NCI-H2227 (cell line): ENCODE data around the gene VRK3.
A peak's percentile ranks its signal among the peaks of the same experiment; 100 is the strongest.

Experiments used
- DNase-seq: peaks from one replicate; lab custom pipeline; 2025; ENCODE audit not compliant: unreplicated experiment; lab: John Stamatoyannopoulos, UW

The VRK3 gene

DNA sequence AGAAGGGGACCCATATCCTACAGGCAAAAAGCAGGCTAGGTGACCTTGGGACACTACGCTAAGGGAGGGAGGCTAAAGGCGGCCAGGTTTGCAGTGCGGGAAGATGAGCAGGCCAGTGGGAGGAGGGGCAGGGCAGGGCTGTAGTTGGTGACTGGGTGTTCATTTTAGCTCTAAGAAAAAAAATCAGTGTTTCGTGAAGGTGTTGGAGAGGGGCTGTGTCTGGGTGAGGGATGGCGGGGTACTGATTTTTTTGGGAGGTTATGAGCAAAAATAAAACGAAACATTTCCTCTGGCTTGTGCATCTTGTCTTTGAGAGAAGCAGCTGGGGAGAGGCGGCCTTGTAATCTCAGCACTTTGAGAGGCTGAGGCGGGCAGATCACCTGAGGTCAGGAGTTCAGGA is 91.5 kb downstream of the VRK3 start:
- no peak for DNase-seq

DNA sequence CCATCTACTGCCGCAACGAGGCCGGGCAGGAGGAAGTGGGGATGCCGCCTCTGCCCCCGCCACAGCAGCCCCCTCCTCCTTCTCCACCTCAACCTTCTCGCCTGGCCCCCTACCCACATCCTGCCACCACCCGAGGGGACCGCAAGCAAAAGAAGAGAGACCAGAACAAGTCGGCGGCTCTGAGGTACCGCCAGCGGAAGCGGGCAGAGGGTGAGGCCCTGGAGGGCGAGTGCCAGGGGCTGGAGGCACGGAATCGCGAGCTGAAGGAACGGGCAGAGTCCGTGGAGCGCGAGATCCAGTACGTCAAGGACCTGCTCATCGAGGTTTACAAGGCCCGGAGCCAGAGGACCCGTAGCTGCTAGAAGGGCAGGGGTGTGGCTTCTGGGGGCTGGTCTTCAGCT is 92.4 kb downstream of the VRK3 start:
- no peak for DNase-seq

DNA sequence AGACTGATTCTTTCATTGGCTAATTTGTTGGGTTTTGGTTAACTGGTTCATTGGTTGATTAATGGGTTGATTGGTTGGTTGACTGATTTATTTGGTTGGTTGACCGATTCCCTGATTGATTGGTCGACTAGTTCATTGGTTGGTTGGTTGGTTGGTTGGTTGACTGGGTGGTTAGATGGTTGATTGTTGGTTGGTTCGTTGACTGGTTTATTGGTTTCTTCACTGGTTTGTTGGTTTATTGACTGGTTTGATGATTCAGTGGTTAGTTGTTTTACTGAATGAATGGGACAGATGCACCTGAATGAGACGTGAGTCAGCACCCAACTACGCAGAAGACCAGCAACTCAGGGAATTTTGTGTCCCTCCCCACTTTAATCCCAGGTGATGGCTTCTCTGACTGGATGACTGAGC is 93.1 kb downstream of the VRK3 start:
- no peak for DNase-seq

DNA sequence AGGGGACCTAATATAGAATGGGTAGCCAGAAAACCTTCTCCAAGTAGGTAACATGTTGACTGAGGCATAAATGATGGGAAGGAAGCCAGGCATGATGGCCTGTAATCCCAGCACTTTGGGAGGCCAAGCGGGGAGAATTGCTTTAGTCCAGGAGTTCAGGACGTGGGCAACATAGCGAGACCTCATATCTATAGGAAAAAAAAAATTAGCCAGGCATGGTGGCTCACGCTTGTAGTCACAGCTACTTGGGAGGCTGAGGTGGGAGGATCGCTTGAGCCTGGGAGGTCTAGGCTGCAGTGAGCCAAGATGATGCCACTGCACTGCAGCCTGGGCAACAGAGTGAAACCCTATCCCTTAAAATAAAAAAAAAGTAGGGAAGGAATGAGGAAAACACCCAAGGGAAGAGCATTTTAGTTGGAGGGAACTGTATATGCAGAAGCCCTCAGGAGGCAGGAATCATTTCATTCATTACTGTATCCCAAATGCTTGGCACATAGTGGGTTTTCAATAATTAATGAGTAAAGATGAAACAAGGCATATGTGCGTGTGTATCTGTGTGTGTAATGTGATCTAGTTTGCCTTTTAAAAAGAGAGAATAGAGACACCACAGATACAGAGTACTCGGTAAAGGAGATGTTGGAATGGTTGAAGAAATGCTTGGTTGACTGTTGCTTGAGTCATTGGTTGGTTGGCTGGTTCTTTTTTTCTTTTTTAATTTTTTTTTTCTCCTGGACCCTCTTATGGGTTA is 93.7 kb downstream of the VRK3 start:
- DNase-seq, result no peak

DNA sequence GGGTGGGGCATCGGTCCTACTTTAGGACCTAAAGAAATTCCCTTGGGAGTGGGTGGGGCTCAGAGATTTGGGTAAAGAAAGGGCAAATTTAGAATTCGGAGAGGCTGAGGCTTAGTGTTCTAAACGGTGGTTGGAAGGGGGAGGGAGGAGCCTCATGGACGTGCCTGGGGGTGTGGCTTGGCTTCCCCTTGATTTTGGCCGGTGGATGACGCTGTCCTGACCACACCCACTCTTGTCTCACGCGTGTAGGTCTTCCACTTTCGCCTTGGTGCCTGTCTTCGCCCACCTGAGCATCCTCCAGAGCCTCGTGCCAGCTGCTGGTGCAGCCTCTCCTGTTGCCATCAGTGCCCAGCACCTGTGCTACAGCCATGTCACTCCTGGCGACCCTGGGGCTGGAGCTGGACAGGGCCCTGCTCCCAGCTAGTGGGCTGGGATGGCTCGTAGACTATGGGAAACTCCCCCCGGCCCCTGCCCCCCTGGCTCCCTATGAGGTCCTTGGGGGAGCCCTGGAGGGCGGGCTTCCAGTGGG is 94.6 kb downstream of the VRK3 start:
- peak; percentile 67 for DNase-seq

DNA sequence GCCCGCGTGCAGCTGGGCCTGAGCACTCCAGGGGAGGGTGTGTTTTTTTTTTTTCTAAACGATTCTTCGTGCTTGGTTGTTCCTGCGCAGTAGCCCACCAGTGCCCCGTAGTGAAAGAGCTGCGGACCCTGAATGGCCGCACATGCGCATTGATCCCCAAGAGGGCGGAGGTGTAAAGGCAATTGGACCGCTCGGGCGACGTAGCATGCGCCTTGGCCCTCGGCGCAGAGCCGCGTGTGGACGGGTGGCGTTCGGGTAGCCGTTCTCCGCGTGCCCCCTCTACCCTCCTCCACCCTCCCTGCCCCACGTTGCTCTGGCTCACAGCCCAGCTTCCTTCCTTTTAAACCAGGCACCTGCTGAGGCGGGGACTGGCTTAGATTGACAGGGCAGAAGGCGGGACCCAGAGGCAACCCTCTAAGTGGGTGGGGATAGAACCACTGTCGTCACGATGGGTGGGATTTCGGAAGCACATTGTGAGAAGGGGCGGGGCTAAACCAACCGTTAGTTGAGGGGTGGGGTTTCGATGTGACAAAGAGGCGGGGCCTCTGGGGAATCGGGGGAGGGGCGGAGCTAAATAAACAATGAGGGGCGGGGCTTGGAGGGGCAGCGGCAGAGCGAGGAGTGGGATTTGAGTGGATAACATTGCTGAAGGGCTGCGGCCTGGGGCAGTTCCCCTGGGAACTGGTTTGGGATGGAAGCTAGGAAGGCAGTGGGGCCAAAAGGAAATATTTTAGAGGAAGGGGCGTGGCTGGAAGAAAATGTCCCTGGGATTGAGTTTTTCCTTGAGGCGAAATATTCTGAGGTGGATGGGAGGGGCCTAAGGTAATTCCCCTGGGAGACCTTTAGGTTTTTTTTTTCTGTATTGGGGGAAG is 95.3 kb downstream of the VRK3 start:
- peak; percentile 93 for DNase-seq

DNA sequence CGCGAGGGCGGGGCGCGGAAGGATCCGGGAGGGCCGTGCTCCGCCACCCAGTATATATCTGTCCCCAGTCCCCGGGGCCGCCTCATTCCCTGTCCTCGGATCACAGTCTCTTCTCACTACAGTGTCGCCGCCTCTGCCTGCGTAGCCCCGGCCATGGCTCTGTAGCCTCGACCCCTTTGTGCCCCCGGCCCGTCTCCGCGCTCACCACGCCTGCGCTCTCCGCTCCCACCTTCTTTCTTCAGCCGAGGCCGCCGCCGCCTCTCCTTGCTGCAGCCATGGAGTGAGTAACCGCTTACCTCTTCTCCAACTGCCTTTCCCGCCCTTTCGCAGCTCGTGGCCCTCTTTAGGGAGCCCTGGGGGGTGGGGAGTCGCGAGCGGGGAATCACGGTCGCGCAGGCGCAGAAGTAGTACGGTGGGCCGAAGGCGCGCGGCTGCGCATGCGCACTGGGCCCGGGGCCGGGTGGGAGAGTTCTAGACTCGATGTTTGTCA is 96.0 kb downstream of the VRK3 start, which contains the start of the genes ATF5 and NUP62:
Gene ATF5, plus strand, starts transcription at position 85 of the 490 bp plus-strand sequence. CDS start 1,646 bp downstream, outside the sequence.
Gene NUP62, minus strand, starts transcription at position 384 of the 490 bp plus-strand sequence. CDS start 19,697 bp downstream, outside the sequence.
- peak; percentile 92 for DNase-seq

DNA sequence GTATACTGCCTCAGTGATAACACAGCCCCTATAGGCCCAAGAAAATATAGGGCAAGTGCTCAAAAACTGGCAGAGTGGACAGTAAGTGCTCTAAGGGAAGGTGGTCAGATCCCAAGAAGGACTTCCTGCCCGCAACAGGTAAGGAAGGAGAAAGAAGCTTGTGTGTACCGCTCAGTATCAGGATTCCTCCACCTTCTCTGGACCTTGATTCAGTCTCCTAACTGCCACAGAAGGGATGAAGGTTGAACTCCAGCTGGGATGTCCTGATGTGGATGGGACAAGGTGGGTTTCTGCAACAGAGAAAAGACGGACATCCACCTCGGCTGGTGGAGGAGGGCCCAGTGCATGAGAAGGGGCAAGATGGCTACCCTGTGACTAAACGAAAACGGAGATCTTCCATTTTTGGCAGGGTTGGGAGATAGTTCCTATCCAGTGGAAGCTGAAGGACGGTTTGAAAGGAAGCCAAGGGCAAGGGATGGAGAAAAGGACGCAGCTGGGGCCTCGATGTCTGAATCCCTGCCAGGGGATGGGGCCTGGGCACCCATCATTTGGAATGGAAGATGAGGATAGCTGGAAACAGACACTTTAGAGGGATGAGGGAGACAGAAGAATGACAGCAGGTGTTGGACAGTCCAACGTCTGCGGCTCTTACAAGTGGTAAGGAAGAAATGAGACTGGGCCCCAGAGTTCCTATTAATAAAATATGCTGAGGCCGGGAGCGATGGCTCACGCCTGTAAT is 97.5 kb downstream of the VRK3 start:
- no peak for DNase-seq

DNA sequence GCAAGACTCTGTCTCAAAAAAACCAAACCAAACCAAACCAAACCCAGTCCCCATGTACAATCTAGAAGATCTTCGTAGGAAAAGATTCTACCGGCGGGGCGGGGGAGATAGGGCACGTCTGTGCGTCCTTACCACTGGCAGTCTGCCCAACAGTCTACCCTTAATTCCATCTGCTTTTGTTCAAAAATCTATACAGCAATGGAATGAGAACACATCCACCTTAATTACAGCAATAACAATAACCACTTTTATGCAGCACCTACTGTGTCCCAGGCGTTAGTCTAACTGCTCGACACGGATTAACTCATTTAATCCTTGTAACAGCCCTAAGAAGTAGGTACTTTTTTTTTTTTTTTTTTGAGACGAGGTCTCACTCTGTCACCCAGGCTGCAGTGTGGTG is 98.7 kb downstream of the VRK3 start:
- DNase-seq, result no peak
